Germinal center (tissue), 1 donor: ENCODE measurements around the gene TLCD3A.
"Not testable (repeated sequence)": the region's sequence is repeated elsewhere in the genome, so short reads cannot be mapped to it uniquely, and the experiment has no call there.

ENCODE experiments used
- DNase-seq: peaks from one replicate; pipeline ENCODE4 v3.0.0; 2012; ENCODE audit warnings: mixed read lengths, low spot score

The TLCD3A gene

DNA sequence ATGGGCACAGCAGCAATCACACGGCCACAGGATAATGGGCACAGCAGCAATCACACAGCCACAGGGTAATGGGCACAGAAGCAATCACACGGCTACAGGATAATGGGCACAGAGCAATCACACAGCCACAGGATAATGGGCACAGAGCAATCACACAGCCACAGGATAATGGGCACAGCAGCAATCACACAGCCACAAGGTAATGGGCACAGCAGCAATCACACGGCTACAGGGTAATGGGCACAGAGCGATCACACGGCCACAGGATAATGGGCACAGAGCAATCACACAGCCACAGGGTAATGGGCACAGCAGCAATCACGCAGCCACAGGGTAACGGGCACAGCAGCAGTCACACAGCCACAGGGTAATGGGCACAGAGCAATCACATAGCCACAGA is 17.0 kb downstream of the TLCD3A start:
- DNase-seq = not testable (repeated sequence)

DNA sequence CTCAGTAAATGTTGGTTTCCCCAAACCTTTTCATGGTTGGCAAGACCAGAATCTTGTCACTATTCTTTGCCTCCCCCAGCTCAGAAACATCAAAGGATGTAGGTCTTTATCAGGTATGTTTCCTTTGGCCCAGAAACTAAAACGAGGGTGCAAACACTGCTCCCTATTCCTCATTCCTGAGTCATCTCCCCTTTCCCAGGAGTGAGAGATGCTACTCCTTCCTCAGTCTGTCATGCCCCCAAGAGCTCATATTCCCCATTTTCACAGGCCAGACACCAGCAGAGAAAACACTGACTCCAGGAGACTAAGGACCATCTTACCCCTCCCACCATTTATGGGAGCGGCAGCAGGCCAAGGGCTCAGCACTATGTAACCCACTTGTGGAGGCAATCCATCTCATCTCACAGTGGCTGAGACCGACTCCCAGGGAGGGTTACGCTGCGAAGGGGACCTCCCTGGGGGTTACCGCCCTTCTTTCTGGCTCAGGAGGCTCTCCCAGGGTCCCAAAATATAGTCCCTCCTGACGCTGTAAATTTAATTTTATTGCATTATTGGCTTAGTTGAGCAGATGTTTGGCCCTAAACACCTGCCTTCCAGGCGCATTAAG is 18.1 kb downstream of the TLCD3A start:
- DNase-seq = no peak

DNA sequence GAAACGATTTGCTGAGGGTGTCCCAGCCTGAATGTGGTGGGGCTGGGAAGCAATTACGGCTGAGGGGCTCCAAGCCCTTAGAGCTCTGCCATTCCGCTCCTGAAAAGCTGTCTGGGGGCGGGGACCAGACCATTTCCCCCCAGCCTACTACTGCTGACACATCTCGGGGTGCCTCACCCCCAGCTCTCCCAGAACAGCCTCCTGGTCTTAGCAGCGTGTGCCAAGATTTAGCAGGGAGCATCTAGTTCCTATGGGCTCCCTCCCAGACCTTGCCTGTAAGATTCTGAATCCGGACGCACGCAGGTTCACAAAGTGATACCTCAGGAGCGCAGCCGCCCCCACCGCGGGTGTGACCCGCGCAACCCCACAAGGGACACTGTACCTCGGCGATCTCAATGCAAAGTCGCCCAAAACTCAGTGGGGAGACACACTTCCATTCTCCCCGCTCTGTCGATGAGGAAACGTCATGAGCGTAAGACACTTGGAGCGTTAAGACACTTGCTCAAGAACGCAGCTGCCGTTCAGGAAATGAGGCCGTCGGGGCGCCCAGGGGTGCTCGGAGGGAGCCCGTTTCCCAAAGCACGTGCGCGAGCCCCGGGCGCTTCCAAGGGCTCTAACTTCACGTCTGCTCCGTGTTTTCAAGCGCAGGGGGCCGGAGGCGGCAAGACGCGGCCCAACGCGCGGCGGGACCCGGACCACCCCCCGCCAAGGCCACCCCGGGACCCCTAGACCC is 19.0 kb downstream of the TLCD3A start:
- DNase-seq = peak; percentile 71

DNA sequence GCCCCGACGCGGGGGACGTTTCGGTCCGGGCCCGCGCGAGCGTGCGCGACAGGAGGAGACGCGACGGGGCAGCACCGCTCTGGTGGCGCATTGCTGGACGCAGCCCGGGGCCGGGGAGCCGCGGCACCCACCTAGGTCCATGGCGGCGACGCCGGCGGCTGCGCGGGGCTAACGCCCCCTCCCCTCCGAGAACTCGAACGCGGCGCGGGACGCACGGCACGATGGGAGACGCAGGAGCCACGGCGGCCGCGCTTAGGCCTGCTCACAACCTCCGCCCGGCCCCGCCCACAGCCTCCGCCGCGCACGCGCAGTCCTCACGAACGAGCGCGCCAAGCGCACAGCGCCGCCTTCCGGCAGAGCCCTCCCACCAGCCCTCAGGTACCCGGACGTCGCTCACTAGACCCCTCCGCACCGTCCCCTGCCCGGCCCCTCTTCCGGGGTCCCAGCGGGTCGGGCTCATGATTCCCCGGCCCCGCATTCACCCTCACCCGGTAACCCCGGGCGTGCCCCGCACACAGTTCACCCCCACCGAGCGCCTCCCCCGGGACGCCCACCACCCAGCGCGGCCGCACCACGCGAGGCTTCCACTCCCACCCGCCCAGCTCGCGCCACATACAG is 19.7 kb downstream of the TLCD3A start, which contains the start of gene GEMIN4:
Gene GEMIN4, minus strand, starts transcription at position 263 of the 618 bp plus-strand sequence. Its CDS starts 122 bp downstream, at position 141.
- peak; percentile 96 for DNase-seq

DNA sequence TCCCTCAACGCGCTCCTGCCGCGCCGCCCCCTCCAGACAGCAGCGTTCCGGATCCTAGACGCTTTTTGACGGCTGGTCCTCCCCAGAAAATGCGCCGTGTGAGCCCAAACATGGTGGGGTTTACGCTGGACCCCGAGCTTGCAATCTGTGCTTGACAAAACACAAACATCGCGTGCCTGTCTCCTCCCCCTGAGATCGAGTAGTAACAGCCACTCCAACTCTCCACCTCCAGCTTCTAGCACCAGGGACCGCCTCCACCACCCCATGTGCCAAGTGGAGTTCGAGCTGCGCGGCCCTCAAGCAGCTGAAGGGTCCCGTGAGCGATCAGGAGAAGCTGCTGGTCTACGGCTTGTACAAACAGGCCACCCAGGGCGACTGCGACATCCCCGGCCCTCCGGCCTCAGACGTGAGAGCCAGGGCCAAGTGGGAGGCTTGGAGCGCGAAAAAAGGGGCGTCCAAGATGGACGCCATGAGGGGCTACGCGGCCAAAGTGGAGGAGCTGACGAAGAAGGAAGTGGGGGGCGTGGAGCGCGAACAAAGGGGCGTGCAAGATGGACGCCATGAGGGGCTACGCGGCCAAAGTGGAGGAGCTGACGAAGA is 20.3 kb downstream of the TLCD3A start:
- peak; percentile 61 for DNase-seq

DNA sequence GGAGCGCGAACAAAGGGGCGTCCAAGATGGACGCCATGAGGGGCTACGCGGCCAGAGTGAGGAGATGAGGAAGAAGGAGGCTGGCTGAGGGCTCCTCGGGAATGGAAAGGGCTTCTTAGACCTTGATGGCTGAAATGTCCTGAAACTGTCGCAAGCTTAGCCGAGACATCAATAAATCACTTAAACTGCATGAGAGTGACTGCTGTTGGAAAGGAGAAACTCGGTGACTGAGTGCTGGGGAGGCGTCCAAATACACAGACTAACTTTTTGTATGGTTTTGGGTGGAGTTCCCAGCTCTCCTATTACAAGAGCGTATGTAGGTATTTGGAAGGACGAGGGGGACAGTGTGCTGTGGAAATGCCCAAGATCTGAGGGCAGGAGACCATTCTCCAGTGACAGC is 21.0 kb downstream of the TLCD3A start:
- DNase-seq = no peak

DNA sequence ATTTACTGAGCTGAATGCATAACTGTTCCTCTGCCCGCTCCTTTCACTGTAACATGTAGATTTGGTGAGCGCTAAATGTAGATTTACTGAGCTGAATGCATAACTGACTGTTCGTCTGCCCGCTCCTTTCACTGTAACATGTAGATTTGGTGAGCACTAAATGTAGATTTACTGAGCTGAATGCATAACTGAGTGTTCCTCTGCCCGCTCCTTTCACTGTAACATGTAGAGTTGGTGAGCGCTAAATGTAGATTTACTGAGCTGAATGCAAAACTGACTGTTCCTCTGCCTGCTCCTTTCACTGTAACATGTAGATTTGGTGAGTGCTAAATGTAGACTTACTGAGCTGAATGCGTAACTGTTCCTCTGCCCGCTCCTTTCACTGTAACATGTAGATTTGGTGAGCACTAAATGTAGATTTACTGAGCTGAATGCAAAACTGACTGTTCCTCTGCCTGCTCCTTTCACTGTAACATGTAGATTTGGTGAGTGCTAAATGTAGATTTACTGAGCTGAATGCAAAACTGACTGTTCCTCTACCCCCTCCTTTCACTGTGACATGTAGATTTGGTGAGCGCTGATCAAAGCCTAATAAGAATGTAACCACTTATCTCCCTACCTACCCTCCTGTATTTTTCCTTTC is 23.0 kb downstream of the TLCD3A start:
- DNase-seq = not testable (repeated sequence)

DNA sequence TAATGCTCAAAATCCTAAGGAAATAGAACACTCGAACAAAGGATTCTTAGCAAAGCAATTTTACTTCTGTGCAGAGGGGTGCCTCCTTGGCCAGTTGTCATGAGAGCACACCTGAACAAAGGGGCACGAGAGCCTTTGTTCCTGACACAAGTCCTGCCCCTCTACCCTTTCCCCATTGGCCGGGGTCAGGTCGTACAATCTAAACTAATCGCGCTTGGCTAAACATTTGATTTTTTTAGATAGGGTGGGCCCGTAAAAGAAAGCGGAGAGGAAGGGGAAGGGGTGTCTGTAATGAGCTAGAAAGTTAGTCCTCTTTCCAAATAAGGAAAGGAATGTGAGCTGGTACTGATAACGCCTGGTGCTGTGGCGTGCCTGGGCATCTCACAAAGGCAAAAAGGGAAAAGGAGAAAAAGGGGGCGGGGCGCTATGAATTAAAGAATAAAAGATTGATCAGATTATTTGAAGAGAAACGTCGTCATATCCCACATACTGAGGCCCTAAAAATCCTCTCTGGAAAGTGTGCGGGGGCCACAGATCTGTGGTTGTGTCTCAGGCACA is 23.7 kb downstream of the TLCD3A start:
- not testable (repeated sequence) for DNase-seq

DNA sequence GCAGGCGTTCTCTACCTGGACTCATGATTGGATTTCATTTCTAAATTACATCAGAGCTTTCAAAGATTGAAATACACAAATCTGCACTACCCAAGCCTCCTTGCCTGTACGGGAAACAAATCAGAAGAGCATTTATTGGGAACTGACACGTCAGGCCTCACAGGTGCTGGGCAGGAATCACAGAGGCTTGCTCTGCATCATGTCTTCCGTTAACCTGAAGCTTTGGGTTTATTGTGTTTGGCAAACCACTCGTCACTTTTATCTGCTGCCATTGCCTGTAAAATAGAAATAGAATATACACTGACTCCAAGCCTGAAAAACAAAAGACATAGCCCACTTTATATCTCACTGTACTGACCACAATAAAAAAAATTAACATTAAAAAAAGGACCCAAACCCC is 27.6 kb downstream of the TLCD3A start:
- no peak for DNase-seq

DNA sequence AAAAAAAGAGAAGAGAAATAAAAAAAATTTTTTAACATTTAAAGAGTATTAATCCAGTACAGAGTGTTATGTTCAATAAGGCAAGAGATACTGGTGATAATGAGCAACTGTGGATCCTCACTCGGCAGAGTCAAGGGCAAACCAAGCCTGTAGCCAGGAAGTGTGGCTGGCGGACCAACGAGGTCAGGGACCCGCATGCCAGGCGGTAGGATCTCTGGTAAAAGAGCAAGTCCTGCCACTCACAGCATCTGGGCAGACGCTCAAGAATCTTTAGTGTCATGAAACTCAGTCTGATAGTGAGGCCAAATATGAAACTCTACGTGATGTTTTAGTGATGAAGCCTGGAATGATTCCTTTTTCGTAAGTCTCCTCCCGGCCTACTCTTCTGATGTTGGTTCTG is 28.0 kb downstream of the TLCD3A start:
- no peak for DNase-seq

DNA sequence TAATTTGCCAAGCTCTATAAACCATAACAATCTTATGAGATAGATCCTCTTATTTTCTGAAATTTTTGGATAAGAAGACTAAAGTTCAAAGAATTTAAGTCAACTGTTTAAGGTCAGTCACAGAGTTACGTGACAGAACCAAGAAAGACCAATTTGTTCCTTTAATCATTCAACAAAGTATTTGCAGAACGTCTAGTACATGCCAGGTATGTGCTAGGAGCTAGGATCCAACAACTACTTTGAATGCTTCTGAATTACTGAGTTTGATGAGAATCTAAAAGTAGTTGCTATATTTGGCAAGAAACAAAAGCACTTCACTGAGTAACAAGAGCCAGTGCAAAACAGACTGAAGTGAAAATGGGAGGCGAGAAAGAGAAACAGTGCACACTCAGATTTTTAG is 34.7 kb downstream of the TLCD3A start:
- no peak for DNase-seq

DNA sequence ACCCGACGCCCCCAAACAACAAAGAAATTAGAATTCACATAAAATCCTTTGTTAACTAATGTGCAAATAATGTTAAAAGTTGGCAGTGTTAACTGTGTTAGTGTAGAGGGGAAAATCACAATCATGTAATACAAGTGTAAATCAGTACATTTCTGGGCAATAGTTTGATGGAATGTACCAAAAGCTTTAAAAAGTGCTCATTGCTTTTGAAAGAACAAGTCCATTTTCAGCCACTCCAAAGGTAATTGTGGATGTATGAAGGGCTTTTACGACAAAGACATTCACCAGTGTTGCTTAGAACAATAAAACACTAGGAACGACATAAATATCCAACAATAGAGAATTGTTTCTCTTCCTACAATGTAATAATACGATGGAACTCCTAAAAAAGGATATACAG is 40.6 kb downstream of the TLCD3A start:
- no peak for DNase-seq

DNA sequence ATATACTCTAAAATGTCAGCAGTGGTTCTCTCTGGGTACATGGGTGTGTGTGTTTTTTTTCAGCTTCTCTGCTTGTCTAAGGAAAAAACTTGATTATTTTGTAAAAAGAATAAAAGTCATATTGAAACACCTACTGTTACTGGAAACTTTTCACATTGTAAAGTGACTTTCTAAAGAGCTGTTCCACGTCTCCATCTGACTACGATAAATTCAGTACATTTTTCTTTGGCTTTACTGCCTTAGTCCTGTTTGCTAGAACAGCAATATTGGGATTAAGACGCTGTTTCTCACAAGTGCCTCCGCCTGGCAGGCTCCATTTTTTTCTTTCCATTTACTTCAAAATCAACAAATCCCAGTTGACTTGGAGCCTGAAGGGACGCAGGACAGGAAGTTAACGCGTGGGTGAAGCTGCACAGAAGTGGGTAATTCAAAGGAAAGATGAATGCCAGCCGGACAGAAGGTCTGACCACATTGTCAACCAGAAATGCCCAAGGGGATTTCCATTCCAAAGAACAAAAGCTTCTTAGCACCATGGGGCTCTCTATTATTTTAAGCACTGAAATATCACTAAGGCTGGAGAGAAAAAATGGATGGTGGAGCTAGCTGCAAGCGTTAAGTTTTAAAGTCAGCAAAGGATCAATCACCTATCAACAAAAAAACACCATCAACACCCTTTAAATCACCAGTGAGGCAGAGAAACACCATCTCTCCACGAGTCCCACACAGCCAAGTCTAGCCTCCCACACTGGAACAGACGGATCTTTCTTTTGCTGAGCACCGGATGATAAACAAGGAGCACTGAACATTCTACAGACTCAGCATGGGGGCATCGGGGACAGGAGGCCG is 41.3 kb downstream of the TLCD3A start:
- DNase-seq = no peak

DNA sequence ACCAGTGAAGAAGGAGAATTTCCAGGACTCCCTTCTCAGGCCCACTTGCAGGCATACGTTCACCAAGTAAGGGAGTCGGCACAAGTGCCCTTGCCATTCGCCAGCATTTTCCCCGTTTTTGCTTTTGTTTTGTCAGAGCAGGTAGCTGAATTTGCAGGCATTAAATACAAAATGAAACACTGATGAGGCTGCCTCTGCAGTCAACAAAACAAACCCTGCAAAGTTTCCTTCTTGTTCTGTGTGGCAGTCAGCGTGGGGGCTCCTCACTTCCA is 41.9 kb downstream of the TLCD3A start:
- DNase-seq = no peak

DNA sequence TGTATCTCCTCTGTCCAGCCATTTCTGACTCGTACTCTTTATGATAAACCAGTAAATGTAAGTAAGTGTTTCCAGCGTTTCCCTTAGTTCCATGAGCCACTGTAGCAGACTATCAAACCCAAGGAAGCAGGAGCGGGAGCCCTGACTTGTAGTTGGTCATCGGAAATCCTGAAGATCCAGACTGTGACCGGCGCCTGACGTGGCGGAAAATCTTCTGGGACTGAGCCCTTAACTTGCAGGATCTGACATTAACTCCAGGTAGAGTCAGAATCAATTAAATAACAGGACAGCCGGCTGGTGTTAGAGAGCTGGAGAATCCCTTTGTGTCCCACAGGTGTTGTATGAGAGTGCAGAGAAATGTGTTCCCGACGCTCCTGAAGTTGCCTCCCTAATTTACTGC is 45.7 kb downstream of the TLCD3A start:
- no peak for DNase-seq

DNA sequence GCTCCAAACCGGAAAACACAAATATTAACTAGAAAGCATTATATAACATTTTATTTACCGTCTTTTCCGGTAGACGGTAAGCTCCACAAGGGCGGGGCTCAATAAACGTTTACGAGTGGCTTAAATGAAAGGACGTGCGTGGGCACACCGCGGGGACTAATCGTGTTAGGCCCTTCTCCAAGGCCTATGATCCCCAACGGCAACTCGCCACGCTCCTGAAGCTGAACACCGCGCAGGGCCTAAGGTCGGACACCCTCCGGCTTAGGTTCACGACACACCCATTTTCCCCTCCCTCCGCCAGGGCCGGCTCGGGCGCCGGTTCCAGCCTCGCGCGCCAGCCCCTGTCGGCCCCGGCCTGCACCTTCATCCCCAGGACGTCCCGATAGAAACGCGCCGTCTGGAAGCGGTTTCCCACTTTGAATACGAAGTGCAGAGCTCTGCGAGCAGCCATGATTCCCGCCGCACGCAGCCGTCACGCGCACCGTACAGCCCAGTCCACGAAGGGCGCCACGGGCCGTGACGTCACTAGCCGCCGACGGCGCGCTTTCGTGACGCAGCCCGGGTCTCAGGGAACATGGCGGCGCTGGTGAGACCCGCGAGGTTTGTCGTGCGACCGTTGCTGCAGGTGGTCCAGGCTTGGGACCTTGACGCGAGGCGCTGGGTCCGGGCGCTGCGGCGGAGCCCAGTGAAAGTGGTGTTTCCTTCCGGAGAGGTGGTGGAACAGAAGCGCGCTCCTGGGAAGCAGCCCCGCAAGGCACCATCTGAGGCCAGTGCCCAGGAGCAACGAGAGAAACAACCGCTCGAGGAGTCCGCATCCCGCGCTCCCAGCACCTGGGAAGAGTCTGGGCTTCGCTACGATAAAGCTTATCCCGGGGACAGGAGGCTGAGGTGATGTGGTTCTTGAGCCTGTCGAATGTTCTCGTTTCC is 49.7 kb downstream of the TLCD3A start, which contains the start of the genes GLOD4 and MRM3:
Gene GLOD4, minus strand, starts transcription at position 476 of the 927 bp plus-strand sequence. Its CDS starts 25 bp downstream, at position 451.
Gene MRM3, plus strand, starts transcription at position 549 of the 927 bp plus-strand sequence. Its CDS starts 26 bp downstream, at position 575.
- peak; percentile 95 for DNase-seq

DNA sequence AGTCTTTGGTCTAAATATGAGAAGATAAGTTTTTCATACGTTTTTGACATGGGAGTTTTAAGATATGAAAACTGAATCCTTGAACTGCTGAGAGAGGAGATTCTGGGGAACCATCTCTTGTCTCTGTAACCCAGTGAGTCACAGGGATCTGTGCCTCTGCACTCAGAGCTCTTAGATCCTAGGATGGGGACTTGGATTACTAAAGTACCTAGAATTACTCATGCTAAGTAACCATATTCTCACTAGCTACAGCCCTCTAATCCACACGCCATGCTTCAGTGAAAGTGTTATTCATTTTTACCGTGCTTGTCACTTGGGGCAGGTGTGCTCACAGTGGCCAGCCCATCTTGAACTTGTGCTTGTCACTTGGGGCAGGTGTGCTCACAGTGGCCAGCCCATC is 51.7 kb downstream of the TLCD3A start:
- DNase-seq = no peak

DNA sequence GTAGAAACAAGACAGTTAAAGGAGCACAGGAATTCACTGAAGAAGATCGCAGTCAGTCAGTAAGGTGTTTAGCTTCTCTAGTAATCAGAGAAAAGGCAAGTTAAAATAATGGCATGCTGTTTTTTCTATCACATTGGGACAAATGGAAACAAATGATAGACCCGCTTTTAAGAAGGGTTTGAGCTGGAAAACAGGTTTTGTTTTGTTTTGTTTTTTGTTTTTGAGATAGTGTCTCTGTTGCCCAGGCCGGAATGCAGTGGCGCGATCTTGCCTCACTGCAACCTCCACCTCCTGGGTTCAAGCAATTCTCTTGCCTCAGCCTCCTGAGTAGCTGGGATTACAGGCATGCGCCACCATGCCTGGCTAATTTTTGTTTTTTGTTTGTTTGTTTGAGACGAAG is 53.5 kb downstream of the TLCD3A start:
- not testable (repeated sequence) for DNase-seq

DNA sequence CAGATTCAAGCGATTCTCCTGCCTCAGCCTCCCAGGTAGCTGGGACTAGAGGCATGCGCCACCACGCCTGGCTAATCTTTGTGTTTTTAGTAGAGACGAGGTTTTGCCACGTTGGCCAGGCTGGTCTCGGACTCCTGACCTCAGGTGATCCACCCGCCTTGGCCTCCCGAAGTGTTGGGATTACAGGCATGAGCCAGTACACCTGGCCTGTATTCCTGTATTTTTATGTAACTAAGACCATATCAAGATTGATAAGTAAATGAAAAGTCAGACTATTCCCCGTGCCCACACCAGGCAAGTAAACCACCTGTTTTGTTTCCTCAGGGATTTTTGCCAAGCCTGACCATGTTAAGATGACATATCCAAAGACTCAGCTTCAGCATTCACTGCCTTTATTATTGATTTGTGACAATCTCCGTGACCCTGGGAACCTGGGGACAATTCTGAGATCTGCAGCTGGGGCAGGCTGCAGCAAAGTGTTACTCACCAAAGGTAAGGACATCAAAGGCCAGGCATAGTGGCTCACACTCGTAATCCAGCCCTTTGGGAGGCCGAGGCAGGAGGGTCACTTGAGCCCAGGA is 55.3 kb downstream of the TLCD3A start:
- no peak for DNase-seq

DNA sequence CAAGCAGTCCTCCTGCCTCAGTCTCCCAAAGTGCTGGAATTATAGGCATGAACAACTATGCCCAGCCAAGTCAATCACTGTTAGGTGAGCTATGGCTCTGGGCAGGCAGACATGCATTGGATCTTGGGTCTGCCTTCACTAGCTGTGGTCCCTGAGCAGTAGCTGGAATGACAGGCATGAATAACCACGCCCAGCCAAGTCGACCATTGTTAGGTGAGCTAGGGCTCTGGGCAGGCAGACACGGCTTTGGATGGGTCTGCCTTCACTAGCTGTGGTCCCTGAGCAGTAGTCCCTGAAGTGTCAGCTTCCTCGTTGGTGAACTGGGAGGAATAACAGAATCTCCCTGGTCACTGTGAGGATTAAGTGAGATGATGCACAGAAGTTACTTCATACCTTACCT is 56.2 kb downstream of the TLCD3A start:
- DNase-seq = no peak
